Right ventricle myocardium inferior (tissue), 1 donor: Measurements from ENCODE around the gene CELSR1. TPM values are rescaled to one million over a fixed set of nuclear protein-coding genes. Genes with fewer than 3 reads are reported as not detected.

ENCODE experiments used
- ATAC-seq: fragments of 200-7000 bp; cut with Tn5 transposase; one replicate; pipeline ENCODE4 v1.9.1; 2020; ENCODE audit warnings: mild to moderate bottlenecking, moderate library complexity
- DNase-seq: peaks from one replicate; pipeline ENCODE4 v3.0.0; 2021; ENCODE audit errors: missing footprints
- intact Hi-C: fragments of 100-400 bp; cut with DNase I; formaldehyde crosslinking; loops from one replicate; pipeline ENCODE4 v1.11.0; 2022
- total RNA-seq: library from RNA; stranded (reverse); fragmentation: NEBNext Ultra II Directional; extraction: Animal tissue kit (Norgen Biotek cat#: 25700); gene quantifications from one replicate; pipeline ENCODE4 v1.2.1, GENCODE V29; 2021
- donor health status: DM: no; HTN: yes; CAD: no; lungs with severe emphysema.

Gene CELSR1
- total RNA-seq, 1 donor from 2014 or later = 8.4 TPM

GRCh38 chr22:46576556-46577367 lies 39.3 kb upstream of the CELSR1 start:
- peak; percentile 85 for DNase-seq
- peak; percentile 29 for ATAC-seq
- intact Hi-C loops = loop anchor here (5.0 kb wide), 4 partner anchors 46 to 161 kb away; partner anchors contain the start of genes CERK and GRAMD4

- DNase-seq = peak; percentile 72
- intact Hi-C loops = loop anchor here (5.0 kb wide), 4 partner anchors 46 to 161 kb away; partner anchors contain the start of genes CERK and GRAMD4
- peak; percentile 27 for ATAC-seq
These were observed 38.6 kb upstream of the CELSR1 start for GRCh38 chr22:46575911-46576555.

- peak; percentile 73 for DNase-seq
- intact Hi-C loops = loop anchor here (5.0 kb wide), 4 partner anchors 47 to 162 kb away; partner anchors contain the start of genes CERK and GRAMD4
- peak; percentile 58 for ATAC-seq
These were observed 37.8 kb upstream of the CELSR1 start for GRCh38 chr22:46574993-46575910.

- intact Hi-C loops = no loop called here
- ATAC-seq (no peak), DNase-seq (peak; percentile 33)
These were observed 37.1 kb upstream of the CELSR1 start for GRCh38 chr22:46574438-46574992.

GRCh38 chr22:46573781-46574437 lies 36.5 kb upstream of the CELSR1 start:
- ATAC-seq (no peak), DNase-seq (no peak)
- intact Hi-C loops = no loop called here

- DNase-seq = peak; percentile 59
- intact Hi-C loops = no loop called here
- ATAC-seq = no peak
These were observed 35.7 kb upstream of the CELSR1 start for GRCh38 chr22:46572911-46573780.

GRCh38 chr22:46571642-46572250 lies 34.3 kb upstream of the CELSR1 start:
- peak; percentile 5 for DNase-seq
- intact Hi-C loops = no loop called here
- no peak for ATAC-seq

- DNase-seq (peak; percentile 27), ATAC-seq (no peak)
- intact Hi-C loops = no loop called here
These were observed 32.7 kb upstream of the CELSR1 start for GRCh38 chr22:46569848-46570695.

- DNase-seq = peak; percentile 39
- no peak for ATAC-seq
- intact Hi-C loops = no loop called here
These were observed 31.8 kb upstream of the CELSR1 start for GRCh38 chr22:46569055-46569847.

GRCh38 chr22:46568102-46568809 lies 30.8 kb upstream of the CELSR1 start:
- no peak for ATAC-seq
- peak; percentile 37 for DNase-seq
- intact Hi-C loops = no loop called here

- DNase-seq = no peak
- ATAC-seq = no peak
- intact Hi-C loops = loop anchor here (2.0 kb wide), 1 partner anchor 37 kb away; no protein-coding TSS in a partner anchor
These were observed 30.1 kb upstream of the CELSR1 start for GRCh38 chr22:46567471-46567870.

GRCh38 chr22:46564084-46564714 lies 26.8 kb upstream of the CELSR1 start:
- DNase-seq (peak; percentile 78), ATAC-seq (no peak)
- intact Hi-C loops = loop anchor here (5.0 kb wide), 2 partner anchors 123 to 173 kb away; partner anchors contain the start of gene CERK

GRCh38 chr22:46563381-46564083 lies 26.1 kb upstream of the CELSR1 start:
- ATAC-seq (peak; percentile 92), DNase-seq (peak; percentile 91)
- intact Hi-C loops = loop anchor here (2.0 to 5.0 kb wide), 3 partner anchors 107 to 174 kb away; partner anchors contain the start of gene CERK
